ENCODE results near the gene TRIM71. TPM values are rescaled to one million over a fixed set of nuclear protein-coding genes. Genes with fewer than 3 reads are reported as not detected.

TRIM71 gene
- total RNA-seq, 1 donor from 2014 or later = 2.2 TPM

DNA sequence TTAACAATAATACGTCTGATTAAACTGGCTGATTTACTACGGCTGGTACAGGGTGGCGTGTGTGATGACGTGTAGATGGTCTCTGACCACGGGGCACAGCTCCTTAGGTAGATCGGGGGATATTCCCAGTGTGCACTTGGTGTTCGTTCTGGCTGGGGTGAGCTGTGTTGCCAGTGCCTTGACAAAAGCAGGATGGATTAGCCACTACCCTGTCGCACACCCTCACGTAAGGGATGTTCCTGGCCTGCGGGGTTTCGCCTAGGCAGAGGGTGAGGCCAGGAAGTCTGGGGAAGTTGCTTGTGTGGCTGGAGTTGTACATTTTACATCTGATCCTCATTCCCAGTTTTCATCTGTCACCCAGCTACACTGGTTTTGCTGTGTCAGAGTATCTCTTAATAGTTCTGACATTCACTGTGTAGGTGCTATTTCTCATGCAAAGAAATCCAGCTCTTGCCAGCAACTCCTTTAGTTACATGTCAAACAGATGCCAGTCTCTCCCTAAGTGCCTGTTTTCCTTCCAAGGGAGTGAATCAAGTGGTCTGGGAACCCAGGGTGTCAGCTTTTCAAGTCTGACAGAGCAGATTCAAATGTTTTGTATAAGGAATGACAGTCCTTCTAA lies 67.6 kb downstream of the TRIM71 start:
- ATAC-seq (peak; percentile 54), DNase-seq (no peak)
- no peak overlapping the region for H3K4me3 ChIP-seq

DNA sequence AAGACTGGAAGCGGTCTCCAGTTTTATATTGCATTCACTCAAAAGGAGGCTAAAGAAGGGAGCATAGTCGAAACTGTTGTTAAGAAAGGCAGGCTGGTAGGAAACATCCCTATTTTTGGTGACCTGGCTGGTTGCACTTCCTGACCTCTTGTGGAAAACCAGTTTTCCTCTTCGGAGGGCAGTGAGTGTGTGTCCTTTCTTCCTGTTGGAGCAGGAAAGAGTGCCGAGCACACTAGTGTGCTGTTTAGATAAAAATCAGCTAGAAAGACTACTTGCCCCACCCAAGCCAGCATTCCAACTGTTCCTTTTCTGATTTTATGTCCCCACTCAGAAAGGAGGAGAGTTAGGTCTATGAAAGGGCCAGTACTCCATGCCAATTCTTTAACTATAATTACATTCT lies 68.5 kb downstream of the TRIM71 start:
- no peak overlapping the region for H3K27ac ChIP-seq
- DNase-seq (no peak), ATAC-seq (peak; percentile 55)
- H3K4me1 ChIP-seq = no peaks in the 10 kb centered on the region
- H3K9me3 ChIP-seq = no peaks in the 10 kb centered on the region
- no peaks in the 10 kb centered on the region for H3K27me3 ChIP-seq
- H3K4me3 ChIP-seq = no peak overlapping the region
- H3K36me3 ChIP-seq = no peaks in the 10 kb centered on the region
- intact Hi-C loops (cut with DNase I) = no loop called here
- TF ChIP-seq, protein P1, sequence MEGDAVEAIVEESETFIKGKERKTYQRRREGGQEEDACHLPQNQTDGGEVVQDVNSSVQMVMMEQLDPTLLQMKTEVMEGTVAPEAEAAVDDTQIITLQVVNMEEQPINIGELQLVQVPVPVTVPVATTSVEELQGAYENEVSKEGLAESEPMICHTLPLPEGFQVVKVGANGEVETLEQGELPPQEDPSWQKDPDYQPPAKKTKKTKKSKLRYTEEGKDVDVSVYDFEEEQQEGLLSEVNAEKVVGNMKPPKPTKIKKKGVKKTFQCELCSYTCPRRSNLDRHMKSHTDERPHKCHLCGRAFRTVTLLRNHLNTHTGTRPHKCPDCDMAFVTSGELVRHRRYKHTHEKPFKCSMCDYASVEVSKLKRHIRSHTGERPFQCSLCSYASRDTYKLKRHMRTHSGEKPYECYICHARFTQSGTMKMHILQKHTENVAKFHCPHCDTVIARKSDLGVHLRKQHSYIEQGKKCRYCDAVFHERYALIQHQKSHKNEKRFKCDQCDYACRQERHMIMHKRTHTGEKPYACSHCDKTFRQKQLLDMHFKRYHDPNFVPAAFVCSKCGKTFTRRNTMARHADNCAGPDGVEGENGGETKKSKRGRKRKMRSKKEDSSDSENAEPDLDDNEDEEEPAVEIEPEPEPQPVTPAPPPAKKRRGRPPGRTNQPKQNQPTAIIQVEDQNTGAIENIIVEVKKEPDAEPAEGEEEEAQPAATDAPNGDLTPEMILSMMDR (IDR thresholded peaks at IDR 0.05) = no peak

More for the DNA sequence above, 67.6 kb downstream of the TRIM71 start:
- intact Hi-C loops (cut with DNase I) = no loop called here
- TF ChIP-seq, protein P1 (IDR thresholded peaks at IDR 0.05) = no peak
- Histone ChIP-seq H3K9me3 (no peaks in the 10 kb centered on the region), H3K27ac (no peak overlapping the region), H3K4me1 (no peaks in the 10 kb centered on the region), H3K36me3 (no peaks in the 10 kb centered on the region), H3K27me3 (no peaks in the 10 kb centered on the region)

DNA sequence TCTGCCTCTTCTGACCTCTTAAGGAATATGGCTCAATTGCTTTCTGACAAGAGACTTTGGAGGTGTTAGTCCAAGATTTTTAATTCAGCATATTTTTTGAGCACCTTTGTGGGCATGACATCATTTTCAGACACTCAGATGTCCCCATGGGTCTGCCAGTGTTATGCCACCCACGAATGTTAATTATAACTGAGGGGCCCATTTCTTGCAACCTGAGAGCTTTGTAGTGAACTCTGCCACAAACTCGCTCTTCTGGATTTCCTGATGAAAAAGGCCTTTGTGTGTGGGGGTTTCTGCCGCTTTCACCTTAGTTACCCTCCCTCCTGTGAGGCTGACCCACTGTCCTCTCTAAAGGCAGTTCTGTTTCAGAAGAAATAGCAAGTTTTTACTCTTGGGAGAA lies 69.1 kb downstream of the TRIM71 start:
- no peak overlapping the region for H3K27ac ChIP-seq
- intact Hi-C loops (cut with DNase I) = no loop called here
- peaks cover under 1% of the 10 kb centered on the region for H3K36me3 ChIP-seq
- no peaks in the 10 kb centered on the region for H3K9me3 ChIP-seq
- H3K27me3 ChIP-seq = no peaks in the 10 kb centered on the region
- TF ChIP-seq, protein P1 (IDR thresholded peaks at IDR 0.05) = no peak
- DNase-seq (no peak), ATAC-seq (no peak)
- no peak overlapping the region for H3K4me3 ChIP-seq
- H3K4me1 ChIP-seq = no peaks in the 10 kb centered on the region

DNA sequence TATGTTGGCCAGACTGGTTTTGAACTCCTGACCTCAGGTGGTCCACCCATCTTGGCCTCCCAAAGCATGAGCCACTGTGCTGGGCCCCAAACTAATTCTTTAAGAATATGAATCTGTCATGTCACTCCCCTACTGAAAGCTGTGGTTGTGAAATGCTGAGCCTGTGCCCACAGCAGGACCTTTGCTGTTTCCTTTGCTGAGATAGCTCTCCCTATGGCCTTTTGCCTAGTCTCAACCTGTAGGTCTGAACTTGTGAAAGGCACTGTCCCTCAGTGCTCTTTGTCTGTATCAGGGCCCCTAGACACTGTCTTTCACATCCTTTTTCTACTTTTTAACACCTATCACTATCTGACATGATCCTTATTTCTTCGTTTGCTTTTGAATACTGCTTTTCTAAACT lies 70.9 kb downstream of the TRIM71 start:
- no peak for ATAC-seq
- TF ChIP-seq, protein P1 (IDR thresholded peaks at IDR 0.05) = no peak
- DNase-seq = no peak

DNA sequence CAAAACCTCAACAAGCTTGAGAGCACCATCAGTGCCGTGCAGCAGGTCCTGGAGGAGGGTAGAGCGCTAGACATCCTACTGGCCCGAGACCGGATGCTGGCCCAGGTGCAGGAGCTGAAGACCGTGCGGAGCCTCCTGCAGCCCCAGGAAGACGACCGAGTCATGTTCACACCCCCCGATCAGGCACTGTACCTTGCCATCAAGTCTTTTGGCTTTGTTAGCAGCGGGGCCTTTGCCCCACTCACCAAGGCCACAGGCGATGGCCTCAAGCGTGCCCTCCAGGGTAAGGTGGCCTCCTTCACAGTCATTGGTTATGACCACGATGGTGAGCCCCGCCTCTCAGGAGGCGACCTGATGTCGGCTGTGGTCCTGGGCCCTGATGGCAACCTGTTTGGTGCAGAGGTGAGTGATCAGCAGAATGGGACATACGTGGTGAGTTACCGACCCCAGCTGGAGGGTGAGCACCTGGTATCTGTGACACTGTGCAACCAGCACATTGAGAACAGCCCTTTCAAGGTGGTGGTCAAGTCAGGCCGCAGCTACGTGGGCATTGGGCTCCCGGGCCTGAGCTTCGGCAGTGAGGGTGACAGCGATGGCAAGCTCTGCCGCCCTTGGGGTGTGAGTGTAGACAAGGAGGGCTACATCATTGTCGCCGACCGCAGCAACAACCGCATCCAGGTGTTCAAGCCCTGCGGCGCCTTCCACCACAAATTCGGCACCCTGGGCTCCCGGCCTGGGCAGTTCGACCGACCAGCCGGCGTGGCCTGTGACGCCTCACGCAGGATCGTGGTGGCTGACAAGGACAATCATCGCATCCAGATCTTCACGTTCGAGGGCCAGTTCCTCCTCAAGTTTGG lies 72.9 kb downstream of the TRIM71 start:
- Histone ChIP-seq H3K36me3 (peaks cover 4% of the 10 kb centered on the region), H3K9me3 (no peaks in the 10 kb centered on the region), H3K4me1 (no peaks in the 10 kb centered on the region), H3K27me3 (no peaks in the 10 kb centered on the region), H3K4me3 (no peak overlapping the region), H3K27ac (no peak overlapping the region)
- TF ChIP-seq, protein P1 (IDR thresholded peaks at IDR 0.05) = no peak
- intact Hi-C loops (cut with DNase I) = no loop called here
- DNase-seq (no peak), ATAC-seq (peak; percentile 16)

More for the DNA sequence above, 70.9 kb downstream of the TRIM71 start:
- Histone ChIP-seq H3K4me3 (no peak overlapping the region), H3K27me3 (no peaks in the 10 kb centered on the region), H3K36me3 (peaks cover 4% of the 10 kb centered on the region), H3K27ac (no peak overlapping the region), H3K4me1 (no peaks in the 10 kb centered on the region), H3K9me3 (no peaks in the 10 kb centered on the region)
- intact Hi-C loops (cut with DNase I) = no loop called here
